Astrocyte of the spinal cord (primary cell): ENCODE results near the gene PNMA6E.

ENCODE experiments used
- DNase-seq: peaks from one replicate; pipeline ENCODE4 v3.0.0; 2011; ENCODE audit warnings: low read depth, low spot score
- H3K4me3 ChIP-seq: 2 replicates; pipeline ENCODE4 v1.5.1; 2011; ENCODE audit warnings: low read depth, mild to moderate bottlenecking, low read length, moderate library complexity
- in situ Hi-C: cut with HindIII; loops from 2 replicates; pipeline ENCODE4 v1.10.0; 2017; ENCODE audit warnings: low sequenced_read_pairs
- TF ChIP-seq, protein P1 (sequence below): IDR thresholded peaks from 2 replicates; pipeline ENCODE4 v1.5.1; 2012; ENCODE audit warnings: low read depth, mild to moderate bottlenecking, low read length, inconsistent platforms

PNMA6E gene

DNA sequence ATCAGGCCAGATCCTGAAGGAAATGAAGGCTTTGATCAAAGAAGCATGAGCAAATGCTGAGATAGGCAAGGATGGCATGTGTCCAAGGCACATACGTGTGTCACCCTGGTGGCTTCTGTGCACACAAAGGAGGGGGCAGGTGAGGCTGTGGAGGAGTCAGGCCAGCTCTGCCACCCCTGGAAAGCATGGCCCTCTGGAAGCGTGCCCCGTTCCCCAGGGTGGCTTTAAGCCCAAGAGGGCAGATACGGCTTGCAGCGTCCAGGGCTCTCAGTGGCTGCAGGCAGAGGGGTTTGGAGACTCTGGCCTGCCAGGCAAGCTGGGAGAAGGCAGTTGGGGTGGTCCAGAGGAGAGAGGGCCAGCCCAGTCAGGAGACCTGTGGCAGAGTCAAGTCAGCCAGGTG lies 25.6 kb downstream of the PNMA6E start:
- in situ Hi-C loops = no loop called here
- no peak overlapping the region for H3K4me3 ChIP-seq
- no peak for DNase-seq
- TF ChIP-seq, protein P1, sequence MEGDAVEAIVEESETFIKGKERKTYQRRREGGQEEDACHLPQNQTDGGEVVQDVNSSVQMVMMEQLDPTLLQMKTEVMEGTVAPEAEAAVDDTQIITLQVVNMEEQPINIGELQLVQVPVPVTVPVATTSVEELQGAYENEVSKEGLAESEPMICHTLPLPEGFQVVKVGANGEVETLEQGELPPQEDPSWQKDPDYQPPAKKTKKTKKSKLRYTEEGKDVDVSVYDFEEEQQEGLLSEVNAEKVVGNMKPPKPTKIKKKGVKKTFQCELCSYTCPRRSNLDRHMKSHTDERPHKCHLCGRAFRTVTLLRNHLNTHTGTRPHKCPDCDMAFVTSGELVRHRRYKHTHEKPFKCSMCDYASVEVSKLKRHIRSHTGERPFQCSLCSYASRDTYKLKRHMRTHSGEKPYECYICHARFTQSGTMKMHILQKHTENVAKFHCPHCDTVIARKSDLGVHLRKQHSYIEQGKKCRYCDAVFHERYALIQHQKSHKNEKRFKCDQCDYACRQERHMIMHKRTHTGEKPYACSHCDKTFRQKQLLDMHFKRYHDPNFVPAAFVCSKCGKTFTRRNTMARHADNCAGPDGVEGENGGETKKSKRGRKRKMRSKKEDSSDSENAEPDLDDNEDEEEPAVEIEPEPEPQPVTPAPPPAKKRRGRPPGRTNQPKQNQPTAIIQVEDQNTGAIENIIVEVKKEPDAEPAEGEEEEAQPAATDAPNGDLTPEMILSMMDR = no peak

DNA sequence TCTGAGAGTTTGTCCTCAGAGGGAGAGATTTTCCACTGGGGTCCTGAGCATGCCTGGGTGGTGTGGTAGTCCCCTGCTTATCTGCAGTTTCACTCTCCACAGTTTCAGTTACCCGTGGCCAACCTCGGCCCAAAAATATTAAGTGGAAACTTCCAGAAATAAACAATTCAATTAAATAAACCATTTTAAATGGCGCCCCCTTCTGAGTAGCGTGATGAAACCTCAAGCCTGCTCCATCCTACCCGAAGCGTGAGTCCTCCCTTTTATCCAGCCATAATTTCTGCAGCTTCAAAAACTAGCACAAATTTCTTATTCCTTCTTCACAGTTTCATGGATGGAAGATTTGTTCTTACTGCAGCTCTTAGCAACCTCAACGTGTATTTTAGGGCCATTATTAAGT lies 26.7 kb downstream of the PNMA6E start:
- in situ Hi-C loops = no loop called here
- no peak for DNase-seq
- H3K4me3 ChIP-seq = no peak overlapping the region
- TF ChIP-seq, protein P1 = no peak

DNA sequence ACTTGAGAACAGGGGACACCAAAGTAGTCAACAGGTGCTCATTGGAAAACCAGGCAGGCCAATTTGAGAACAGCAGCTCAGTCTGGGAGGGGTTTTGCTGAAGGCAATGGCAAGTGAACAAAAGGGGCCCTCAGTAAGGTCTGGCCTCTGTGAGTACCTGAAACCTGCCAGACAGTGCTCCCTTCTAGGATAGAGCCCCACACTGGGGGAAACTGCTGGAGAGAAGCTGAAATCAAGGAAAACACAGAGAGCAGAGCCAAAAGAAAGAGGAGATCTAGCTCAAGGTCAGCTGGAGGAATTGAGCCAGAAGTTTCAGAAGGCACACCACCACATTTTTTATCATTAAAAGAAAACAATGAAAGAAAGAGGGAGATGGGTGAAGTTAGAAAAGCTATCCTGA lies 28.2 kb downstream of the PNMA6E start:
- H3K4me3 ChIP-seq = no peak overlapping the region
- DNase-seq = no peak
- in situ Hi-C loops = no loop called here
- TF ChIP-seq, protein P1 = no peak

DNA sequence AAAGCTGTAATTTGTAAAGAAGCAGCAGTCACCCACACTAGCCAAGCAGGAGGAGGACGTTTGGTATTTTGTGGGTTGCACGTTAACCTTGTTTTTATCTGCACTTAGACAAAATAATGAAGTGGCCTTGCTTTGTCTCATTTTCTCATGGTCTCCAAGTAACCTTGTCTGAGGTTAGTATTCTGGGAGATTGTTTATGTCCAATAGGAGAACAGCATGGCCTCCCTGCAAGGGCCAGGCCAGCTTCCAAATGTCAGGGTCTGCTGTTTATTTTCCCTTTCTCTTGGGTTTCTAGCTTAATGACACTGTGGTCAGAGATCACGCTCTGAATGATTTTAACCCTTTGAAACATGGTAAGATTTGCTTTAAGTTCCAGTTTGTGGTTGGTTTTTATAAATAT lies 29.9 kb downstream of the PNMA6E start:
- TF ChIP-seq, protein P1 = no peak
- H3K4me3 ChIP-seq = no peak overlapping the region
- peak; percentile 49 for DNase-seq
- in situ Hi-C loops = no loop called here

DNA sequence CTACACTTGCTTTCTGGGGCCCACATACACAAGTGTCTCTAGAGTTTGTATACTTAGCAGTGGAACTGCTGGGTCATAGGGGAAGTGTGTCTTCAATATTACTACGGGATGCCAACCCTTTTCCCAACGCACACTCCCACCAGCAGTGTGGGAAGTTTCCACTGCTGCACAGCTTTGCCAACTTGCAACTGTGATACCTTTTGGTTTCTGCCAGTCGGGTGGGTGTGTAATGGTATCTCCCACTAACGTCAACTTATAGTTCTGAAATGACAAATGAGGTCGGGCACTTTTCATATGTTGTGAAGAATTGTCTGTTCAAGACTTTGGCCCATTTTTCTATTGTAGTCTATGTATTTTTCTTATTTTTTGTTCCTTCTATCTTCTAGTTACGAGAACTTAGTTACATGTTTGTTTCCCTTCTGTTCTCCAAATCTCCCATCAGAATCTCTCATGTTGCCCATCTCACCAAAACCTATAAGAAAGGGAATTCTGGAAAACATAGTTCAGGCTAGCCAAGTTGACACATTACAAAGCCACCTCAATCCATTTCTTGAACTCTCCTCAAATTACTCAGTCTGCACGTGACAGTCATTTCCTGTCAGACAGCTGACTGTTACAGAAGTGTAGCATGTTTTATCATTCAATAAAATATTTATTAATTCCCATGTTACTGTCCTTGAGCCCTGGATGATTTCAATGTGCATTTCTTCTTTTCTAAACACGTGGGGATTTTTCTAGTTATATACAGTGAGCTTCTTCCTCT lies 30.7 kb downstream of the PNMA6E start:
- in situ Hi-C loops = no loop called here
- TF ChIP-seq, protein P1 = no peak
- DNase-seq = peak; percentile 5
- H3K4me3 ChIP-seq = no peak overlapping the region

DNA sequence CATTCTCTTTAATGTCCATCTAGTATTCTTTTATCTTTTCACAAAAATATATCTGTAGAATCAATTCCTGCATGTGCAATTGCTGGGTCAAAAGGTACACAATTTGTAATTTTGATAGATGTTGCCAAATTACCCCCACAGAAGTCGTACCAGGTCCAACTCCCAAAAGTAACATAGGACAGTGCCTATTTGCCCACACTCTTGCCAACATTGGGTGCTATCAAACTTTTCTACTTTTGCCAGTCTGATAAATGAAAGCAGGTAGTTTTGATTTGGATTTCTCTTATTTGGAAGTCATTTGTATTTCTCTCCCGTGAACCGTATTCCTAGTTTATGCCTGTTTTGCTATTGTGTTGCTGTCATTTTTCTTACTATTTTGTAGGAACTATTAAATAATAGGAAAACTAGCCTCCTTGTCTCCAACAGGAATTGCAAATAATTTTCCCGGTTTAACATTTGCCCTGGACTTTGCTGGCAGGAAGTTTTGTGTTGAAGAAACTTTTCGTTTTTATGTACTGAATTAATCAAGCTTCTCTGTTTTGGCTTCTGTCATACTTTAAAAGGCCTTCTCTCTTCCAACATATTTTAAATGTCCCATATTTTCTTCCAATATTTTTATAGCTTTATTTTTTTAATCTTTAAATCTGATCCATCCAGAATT lies 34.1 kb downstream of the PNMA6E start:
- no peak overlapping the region for H3K4me3 ChIP-seq
- DNase-seq = no peak
- in situ Hi-C loops = no loop called here
- TF ChIP-seq, protein P1 = no peak
